ENCODE data around the gene DIAPH2. TPM values are rescaled to one million over a fixed set of nuclear protein-coding genes. Genes with fewer than 3 reads are reported as not detected.

The DIAPH2 gene
- total and polyA plus RNA-seq, 2 of the 13 experiments (the other 11 are each of a cell fraction or from before 2014, with no cell fraction given), result 2.1 to 8.5 TPM

- ChIA-PET CTCF (ENCODE audit: low intra/inter-chr PET ratio, low total read pairs) (no interaction called here), POLR2A (no interaction called here)
- H3K79me2 ChIP-seq (ENCODE audit: insufficient read depth, low read length), result no peaks in the 10 kb centered on the region
- no peak overlapping the region for H3K4me2 ChIP-seq (ENCODE audit: low read depth, low read length)
- DNase-seq (ENCODE audit: low spot score), result no peak
- no peak overlapping the region for H3K27ac ChIP-seq (ENCODE audit: extremely low read length, insufficient read depth, low read length)
- H3K4me1 ChIP-seq (ENCODE audit: insufficient read depth, low read length), result no peaks in the 10 kb centered on the region
- no peaks in the 10 kb centered on the region for H3K27me3 ChIP-seq (ENCODE audit: control insufficient read depth in 1 of 2, insufficient read depth in 2 of 2, low read length in 2 of 2)
- WGBS (ENCODE audit: low lambda C conversion rate), result 65% methylated on average over 3 of the region's 3 CpGs
- no peak for ATAC-seq
- no peak overlapping the region for H3K4me3 ChIP-seq (replicated peaks in 1 of 3; ENCODE audit: insufficient read depth in 1 of 3, low read depth in 2 of 3, low read length in 3 of 3)
- no peak overlapping the region for H3K9ac ChIP-seq (ENCODE audit: insufficient read depth, low read depth, low read length)
- FAIRE-seq, result no peak
- H3K9me3 ChIP-seq (ENCODE audit: low read length), result no peaks in the 10 kb centered on the region
- H2AFZ ChIP-seq (ENCODE audit: low read length), result no peak overlapping the region
- no peaks in the 10 kb centered on the region for H3K36me3 ChIP-seq (replicated peaks in 1 of 2; ENCODE audit: control insufficient read depth in 1 of 2, insufficient read depth in 2 of 2, low read length in 2 of 2)
- H4K20me1 ChIP-seq (ENCODE audit: insufficient read depth, low read length), result no peaks in the 10 kb centered on the region
- in situ Hi-C loops (cut with HindIII; ENCODE audit: extremely low pct_ligation_motif_present, low pct_unique_long_range_greater_than_20kb), result no loop called here
- no TSS peak for BruUV-seq (replicated peaks)
- intact Hi-C loops (cut with micrococcal nuclease; ENCODE audit: unreplicated experiment), result no loop called here
- TF ChIP-seq NFAT5 (CRISPR knock-in tag; IDR thresholded peaks at IDR 0.05) (no peak), PLRG1 (conservative IDR thresholded peaks at IDR 0.05) (no peak), NONO (IDR thresholded peaks at IDR 0.05) (no peak), NONO (CRISPR knock-in tag; conservative IDR thresholded peaks at IDR 0.05) (no peak), RXRB (CRISPR knock-in tag; IDR thresholded peaks at IDR 0.05; ENCODE audit: borderline replicate concordance) (no peak), FIP1L1 (IDR thresholded peaks at IDR 0.05; ENCODE audit: borderline replicate concordance, insufficient read depth, low read depth, low read length) (no peak), PHF5A (CRISPR knock-in tag; IDR thresholded peaks at IDR 0.05; ENCODE audit: low read depth, unreplicated experiment) (no peak), SRY (CRISPR knock-in tag; IDR thresholded peaks at IDR 0.05) (no peak), ZNF737 (CRISPR knock-in tag; IDR thresholded peaks at IDR 0.05; ENCODE audit: borderline replicate concordance) (no peak), ZNF512B (CRISPR knock-in tag; IDR thresholded peaks at IDR 0.05; ENCODE audit: borderline replicate concordance) (no peak), HIC2 (CRISPR knock-in tag; IDR thresholded peaks at IDR 0.05; ENCODE audit: low read depth) (no peak), ZNF790 (CRISPR knock-in tag; IDR thresholded peaks at IDR 0.05; ENCODE audit: borderline replicate concordance) (no peak), FOXK1 (CRISPR knock-in tag; IDR thresholded peaks at IDR 0.05; ENCODE audit: borderline replicate concordance, low read depth) (no peak), RFXAP (CRISPR knock-in tag; IDR thresholded peaks at IDR 0.05; ENCODE audit: borderline replicate concordance) (no peak)
Observed at GRCh38 chrX:97556359-97556758, 871.7 kb downstream of the DIAPH2 start.

All from HepG2 (cell line).